Activated B cell treated with CpG ODN at 0.5 μM for 24 hours (primary cell): ENCODE measurements around the gene ZFHX3. TPM values are rescaled to one million over a fixed set of nuclear protein-coding genes. Genes with fewer than 3 reads are reported as not detected.

Experiments used
- ATAC-seq: fragments of 200-7000 bp; cut with Tn5 transposase; one replicate; pipeline ENCODE4 v1.10.0; 2021; ENCODE audit warnings: low read depth, mild to moderate bottlenecking, moderate library complexity
- CTCF ChIA-PET: fragments of 350-600 bp; sonication (Branson Sonifier 250); formaldehyde crosslinking; loops from one replicate; lab custom pipeline; 2021; ENCODE audit warnings: antibody characterized with exemption; lab: Charles Lee
- POLR2A ChIA-PET: fragments of 350-600 bp; sonication (Branson Sonifier 250); formaldehyde crosslinking; loops from one replicate; lab custom pipeline; 2021; ENCODE audit warnings: antibody characterized with exemption; lab: Charles Lee
- DNase-seq: peaks from one replicate; pipeline ENCODE4 v3.0.0; 2022
- H3K27ac Mint-ChIP-seq: one replicate; pipeline ENCODE4 v1.8.0; 2020; ENCODE audit warnings: mixed read lengths
- H3K27me3 Mint-ChIP-seq: one replicate; pipeline ENCODE4 v1.8.0; 2021; ENCODE audit warnings: mixed read lengths
- H3K36me3 Mint-ChIP-seq: one replicate; pipeline ENCODE4 v1.8.0; 2021; ENCODE audit warnings: low read depth, mixed read lengths
- H3K4me1 Mint-ChIP-seq: one replicate; pipeline ENCODE4 v1.8.0; 2021; ENCODE audit warnings: mixed read lengths
- H3K4me3 Mint-ChIP-seq: one replicate; pipeline ENCODE4 v1.8.0; 2020; ENCODE audit warnings: mild to moderate bottlenecking, mixed read lengths
- H3K9me3 Mint-ChIP-seq: one replicate; pipeline ENCODE4 v1.8.0; 2020; ENCODE audit warnings: mixed read lengths
- CTCF ChIP-seq: fragments of 200-600 bp; IDR thresholded peaks from one replicate; pipeline ENCODE4 v1.8.0; 2022; ENCODE audit warnings: antibody characterized with exemption, mild to moderate bottlenecking
- intact Hi-C: fragments of 100-400 bp; cut with micrococcal nuclease; formaldehyde crosslinking; loops from one replicate; pipeline ENCODE4 v1.15.1; 2024
- total RNA-seq: library from RNA; stranded (reverse); gene quantifications from 2 replicates; pipeline ENCODE4 v1.2.3, GENCODE V29; 2022

ZFHX3 gene
- total RNA-seq, 1 donor from 2014 or later, result 9.2 TPM

DNA sequence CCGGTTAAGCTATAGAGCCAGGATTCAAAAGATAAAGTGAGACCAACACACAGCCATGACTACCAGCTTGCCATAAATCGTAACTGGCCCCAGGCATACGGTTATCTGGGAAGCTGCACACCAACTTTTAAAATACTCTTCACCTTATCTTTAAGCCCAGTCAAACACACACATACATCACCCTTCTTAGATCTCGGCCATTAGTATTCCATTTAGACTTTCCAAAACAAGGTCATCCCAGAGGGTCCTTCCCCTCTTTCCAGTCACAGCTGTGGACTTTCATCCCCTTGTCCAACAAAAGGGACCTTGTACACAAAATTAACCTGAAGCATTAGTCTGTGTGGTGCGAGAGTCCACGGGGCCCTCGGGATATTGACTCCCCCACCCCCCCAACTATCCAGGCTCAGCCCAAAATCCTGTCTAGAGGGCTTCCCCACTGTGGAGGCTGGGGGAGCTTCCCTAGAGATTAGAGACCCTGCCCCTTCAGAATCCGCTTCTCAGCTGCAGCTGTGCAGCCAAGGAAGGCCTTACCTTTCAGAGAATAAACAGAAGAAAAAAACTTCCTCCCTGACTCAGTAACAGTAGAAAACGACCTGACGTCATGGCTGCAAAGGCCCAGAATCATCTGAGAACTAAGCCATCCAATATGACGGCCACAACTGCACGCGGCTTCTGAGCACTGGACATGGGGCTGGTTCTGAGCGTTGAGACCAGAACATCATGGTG is 9.9 kb downstream of the ZFHX3 start:
- intact Hi-C loops, result loop anchor here (2.0 to 10.0 kb wide), 2 partner anchors 21 to 253 kb away; no protein-coding TSS in a partner anchor
- peaks cover 18% of the 10 kb centered on the region for H3K27me3 Mint-ChIP-seq
- H3K27ac Mint-ChIP-seq, result no peak overlapping the region
- TF ChIP-seq CTCF, result no peak
- H3K9me3 Mint-ChIP-seq, result no peaks in the 10 kb centered on the region
- ATAC-seq, result no peak
- DNase-seq, result no peak
- H3K4me1 Mint-ChIP-seq, result peaks cover 31% of the 10 kb centered on the region
- H3K4me3 Mint-ChIP-seq, result no peak overlapping the region
- H3K36me3 Mint-ChIP-seq, result no peaks in the 10 kb centered on the region
- CTCF ChIA-PET, result no interaction called here
- POLR2A ChIA-PET, result interaction anchor here (1.0 kb wide), 1 partner anchor 10 kb away, joined by 3 read pairs; the partner anchor contains the start of gene ZFHX3

- ATAC-seq, result no peak
- no peaks in the 10 kb centered on the region for H3K9me3 Mint-ChIP-seq
- H3K27me3 Mint-ChIP-seq, result peaks cover 21% of the 10 kb centered on the region
- ChIA-PET POLR2A (no interaction called here), CTCF (no interaction called here)
- no peaks in the 10 kb centered on the region for H3K36me3 Mint-ChIP-seq
- no peak overlapping the region for H3K4me3 Mint-ChIP-seq
- intact Hi-C loops, result loop anchor here (2.0 to 10.0 kb wide), 2 partner anchors 21 to 253 kb away; no protein-coding TSS in a partner anchor
- no peak for DNase-seq
- no peak for TF ChIP-seq CTCF
- H3K4me1 Mint-ChIP-seq, result peaks cover 37% of the 10 kb centered on the region
- H3K27ac Mint-ChIP-seq, result peak overlapping the region; percentile 9
These were observed 10.6 kb downstream of the ZFHX3 start for GRCh38 chr16:73037331-73037745.

DNA sequence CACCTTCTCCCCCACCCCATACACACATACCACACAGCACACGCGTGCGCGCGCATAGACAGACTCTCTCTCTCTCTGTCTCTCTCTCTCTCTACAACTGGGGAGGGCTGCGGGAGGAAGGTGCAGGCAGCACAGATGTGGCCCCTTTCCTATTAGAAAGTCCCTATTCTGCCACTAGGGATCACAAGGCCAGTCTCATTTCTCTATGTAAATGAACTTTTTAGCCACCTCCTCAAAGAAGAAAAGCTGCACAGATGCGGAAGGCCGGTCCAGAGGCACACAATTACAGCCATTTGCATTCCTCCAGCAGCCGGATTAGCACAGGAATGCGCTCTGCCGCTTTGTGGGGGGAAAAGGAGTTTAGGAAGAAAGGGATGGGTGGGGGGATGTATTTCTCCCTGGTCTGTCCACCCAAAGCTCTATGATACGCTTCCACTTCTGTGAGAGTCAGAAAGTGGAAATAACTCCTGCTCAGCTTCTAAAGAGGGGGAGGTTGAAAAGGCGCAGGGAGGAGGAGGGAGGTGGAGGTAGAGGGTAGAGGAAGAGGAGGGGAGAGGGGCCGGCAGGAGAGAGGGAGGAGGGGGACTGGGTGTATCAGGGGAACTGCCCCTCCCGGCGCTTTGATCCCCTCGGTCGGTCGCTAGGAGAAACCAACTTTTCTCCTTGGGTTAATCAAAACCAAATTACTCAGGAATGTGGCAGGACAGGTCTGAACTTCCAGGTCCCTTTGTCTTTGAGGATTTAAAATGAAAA is 11.7 kb downstream of the ZFHX3 start:
- Mint-ChIP-seq H3K9me3 (no peaks in the 10 kb centered on the region), H3K36me3 (no peaks in the 10 kb centered on the region), H3K27me3 (peaks cover 24% of the 10 kb centered on the region), H3K27ac (peak overlapping the region; percentile 78), H3K4me1 (peaks cover 46% of the 10 kb centered on the region), H3K4me3 (peak overlapping the region; percentile 75)
- TF ChIP-seq CTCF, result no peak
- POLR2A ChIA-PET, result interaction anchor here (0.6 to 1.0 kb wide), 4 partner anchors 11 to 1664 kb away, joined by 3 to 17 read pairs (median 4); partner anchors contain the start of genes ZFHX3 and ZNF821
- ATAC-seq (peak; percentile 87), DNase-seq (no peak)
- intact Hi-C loops, result loop anchor here (1.0 to 10.0 kb wide), 3 partner anchors 12 to 251 kb away; partner anchors contain the start of gene ZFHX3
- CTCF ChIA-PET, result no interaction called here

- Mint-ChIP-seq H3K27ac (no peak overlapping the region), H3K27me3 (peaks cover 29% of the 10 kb centered on the region), H3K4me1 (peaks cover 46% of the 10 kb centered on the region), H3K9me3 (no peaks in the 10 kb centered on the region), H3K36me3 (no peaks in the 10 kb centered on the region), H3K4me3 (no peak overlapping the region)
- ATAC-seq (peak; percentile 26), DNase-seq (no peak)
- no peak for TF ChIP-seq CTCF
- ChIA-PET POLR2A (interaction anchor here (0.6 kb wide), 1 partner anchor 17 kb away, joined by 4 read pairs; no protein-coding TSS in a partner anchor), CTCF (no interaction called here)
- intact Hi-C loops, result loop anchor here (5.0 to 10.0 kb wide), 2 partner anchors 33 to 250 kb away; no protein-coding TSS in a partner anchor
These were observed 13.6 kb downstream of the ZFHX3 start for GRCh38 chr16:73034374-73034773.
